Measurements from ENCODE around the gene ADAMTS17.

Gene ADAMTS17

GRCh38 chr15:100170291-100171210 lies 171.2 kb downstream of the ADAMTS17 start:
- no peak for DNase-seq (ENCODE audit: low read depth)

GRCh38 chr15:100169615-100170290 lies 172.0 kb downstream of the ADAMTS17 start:
- DNase-seq (ENCODE audit: low read depth) = no peak

- no peak for DNase-seq (ENCODE audit: low read depth)
Observed at GRCh38 chr15:100168787-100169186, 173.0 kb downstream of the ADAMTS17 start.

GRCh38 chr15:100167884-100168375 lies 173.8 kb downstream of the ADAMTS17 start:
- no peak for DNase-seq (ENCODE audit: low read depth)

GRCh38 chr15:100166313-100166712 lies 175.5 kb downstream of the ADAMTS17 start:
- no peak for DNase-seq (ENCODE audit: low read depth)

- no peak for DNase-seq (ENCODE audit: low read depth)
Observed at GRCh38 chr15:100163961-100164360, 177.8 kb downstream of the ADAMTS17 start.

- no peak for DNase-seq (ENCODE audit: low read depth)
Observed at GRCh38 chr15:100160953-100161352, 180.8 kb downstream of the ADAMTS17 start.

- DNase-seq (ENCODE audit: low read depth) = no peak
Observed at GRCh38 chr15:100159436-100159835, 182.3 kb downstream of the ADAMTS17 start.

GRCh38 chr15:100158356-100158755 lies 183.4 kb downstream of the ADAMTS17 start:
- no peak for DNase-seq (ENCODE audit: low read depth)

- no peak for DNase-seq (ENCODE audit: low read depth)
Observed at GRCh38 chr15:100156201-100156600, 185.6 kb downstream of the ADAMTS17 start.

- DNase-seq (ENCODE audit: low read depth) = no peak
Observed at GRCh38 chr15:100154338-100154737, 187.4 kb downstream of the ADAMTS17 start.

- DNase-seq (ENCODE audit: low read depth) = no peak
Observed at GRCh38 chr15:100152463-100152862, 189.3 kb downstream of the ADAMTS17 start.

GRCh38 chr15:100150906-100151305 lies 190.9 kb downstream of the ADAMTS17 start:
- no peak for DNase-seq (ENCODE audit: low read depth)

GRCh38 chr15:100147828-100148227 lies 193.9 kb downstream of the ADAMTS17 start:
- DNase-seq (ENCODE audit: low read depth) = no peak

GRCh38 chr15:100143378-100143777 lies 198.4 kb downstream of the ADAMTS17 start:
- DNase-seq (ENCODE audit: low read depth) = no peak

GRCh38 chr15:100141311-100142001 lies 200.3 kb downstream of the ADAMTS17 start:
- no peak for DNase-seq (ENCODE audit: low read depth)

- DNase-seq (ENCODE audit: low read depth) = no peak
Observed at GRCh38 chr15:100140527-100141308, 201.1 kb downstream of the ADAMTS17 start.

GRCh38 chr15:100134586-100134985 lies 207.2 kb downstream of the ADAMTS17 start:
- DNase-seq (ENCODE audit: low read depth) = no peak

- no peak for DNase-seq (ENCODE audit: low read depth)
Observed at GRCh38 chr15:100134089-100134583, 207.6 kb downstream of the ADAMTS17 start.

GRCh38 chr15:100133001-100133400 lies 208.8 kb downstream of the ADAMTS17 start:
- no peak for DNase-seq (ENCODE audit: low read depth)

- DNase-seq (ENCODE audit: low read depth) = no peak
Observed at GRCh38 chr15:100132309-100132708, 209.5 kb downstream of the ADAMTS17 start.
